Measurements from ENCODE around the gene ATF2. TPM values are rescaled to one million over a fixed set of nuclear protein-coding genes. Genes with fewer than 3 reads are reported as not detected.

Gene ATF2
- total and polyA plus RNA-seq, 7 donors, result 13.2 to 59.6 (median 46.0) TPM

GRCh38 chr2:175183674-175184073, 15.7 kb upstream of the ATF2 start:
- WGBS, 2 donors, result 93 to 95% methylated on average over 2 of the region's 2 CpGs
- no peaks in the 10 kb centered on the region for H3K9me3 ChIP-seq
- H3K36me3 ChIP-seq, result peaks cover 4 to 15% (median 7%) of the 10 kb centered on the region in 4 donors
- DNase-seq, result no peak
- no peak overlapping the region for H3K4me3 ChIP-seq
- intact Hi-C loops (cut with DNase I), result loop anchor here (5.0 to 10.0 kb wide), 2 partner anchors 909 to 1371 kb away; partner anchors contain the start of gene HOXD13
- H3K4me1 ChIP-seq, result peaks cover 0 to 24% (median 10%) of the 10 kb centered on the region in 4 donors
- H3K27me3 ChIP-seq, result no peaks in the 10 kb centered on the region
- H3K27ac ChIP-seq, result no peak overlapping the region
- no peak for TF ChIP-seq POLR2A (IDR thresholded peaks at IDR 0.05)

- no peaks in the 10 kb centered on the region for H3K27me3 ChIP-seq
- peak overlapping the region; percentile 85 to 87 (median 86) for H3K4me3 ChIP-seq
- H3K36me3 ChIP-seq, result peaks cover 11 to 33% (median 18%) of the 10 kb centered on the region in 4 donors
- intact Hi-C loops (cut with DNase I), result loop anchor here (1.0 to 10.0 kb wide), 3 partner anchors 14 to 1373 kb away; partner anchors contain the start of genes ATF2 and HOXD13
- H3K9me3 ChIP-seq, result no peaks in the 10 kb centered on the region
- WGBS, 2 donors, result 51 to 68% methylated on average over 5 of the region's 5 CpGs
- no peak for TF ChIP-seq POLR2AphosphoS5 (IDR thresholded peaks at IDR 0.05)
- no peak for TF ChIP-seq EP300 (IDR thresholded peaks at IDR 0.05)
- TF ChIP-seq POLR2A (IDR thresholded peaks at IDR 0.05), result no peak
- TF ChIP-seq CTCF (IDR thresholded peaks at IDR 0.05), result no peak
- no peak for DNase-seq
- peaks cover 0 to 31% (median 11%) of the 10 kb centered on the region in 4 donors for H3K4me1 ChIP-seq
- H3K27ac ChIP-seq, result peak overlapping the region; percentile 86 to 98 (median 92)
These were observed 13.9 kb upstream of the ATF2 start for GRCh38 chr2:175181877-175182308.

- peak within 1 kb of the TSS; percentile 85 to 87 (median 86) for H3K4me3 ChIP-seq
- TF ChIP-seq POLR2A (IDR thresholded peaks at IDR 0.05), result peak; percentile 90 to 95
- no peak for TF ChIP-seq EP300 (IDR thresholded peaks at IDR 0.05)
- peak in 2 of 4 experiments; percentile 12 to 40 for TF ChIP-seq CTCF (IDR thresholded peaks at IDR 0.05)
- TF ChIP-seq POLR2AphosphoS5 (IDR thresholded peaks at IDR 0.05), result peak; percentile 95 to 99 (median 98)
- WGBS, 2 donors, result 1% methylated on average over 53 of the region's 53 CpGs
- DNase-seq, result peak; percentile 98
- intact Hi-C loops (cut with DNase I), result loop anchor here (1.0 to 10.0 kb wide), 3 partner anchors 13 to 1374 kb away; partner anchors contain the start of genes ATF2 and HOXD13
- H3K27ac ChIP-seq, result peak within 1 kb of the TSS; percentile 86 to 98 (median 92)
- H3K36me3 ChIP-seq, result peaks cover 11 to 39% (median 20%) of the 10 kb centered on the region in 4 donors
- H3K9me3 ChIP-seq, result no peaks in the 10 kb centered on the region
- no peaks in the 10 kb centered on the region for H3K27me3 ChIP-seq
- peaks cover 0 to 31% (median 11%) of the 10 kb centered on the region in 4 donors for H3K4me1 ChIP-seq
These were observed 13.3 kb upstream of the ATF2 start, which contains the start of gene ATP5MC3 for GRCh38 chr2:175181104-175181876. ATP5MC3 (minus strand) TSS chr2:175181710; CDS start chr2:175181393, 317 bp downstream.

- TF ChIP-seq POLR2AphosphoS5 (IDR thresholded peaks at IDR 0.05), result peak in 2 of 4 donors; percentile 23 to 26
- no peak for TF ChIP-seq POLR2A (IDR thresholded peaks at IDR 0.05)
- TF ChIP-seq CTCF (IDR thresholded peaks at IDR 0.05), result no peak
- 2 to 5% methylated on average over 10 of the region's 10 CpGs for WGBS, 2 donors
- Histone ChIP-seq H3K27ac (peak overlapping the region; percentile 86 to 98 (median 92)), H3K4me3 (peak overlapping the region; percentile 85 to 87 (median 86)), H3K36me3 (peaks cover 11 to 44% (median 20%) of the 10 kb centered on the region in 4 donors), H3K27me3 (no peaks in the 10 kb centered on the region), H3K9me3 (no peaks in the 10 kb centered on the region), H3K4me1 (peaks cover 0 to 31% (median 13%) of the 10 kb centered on the region in 4 donors)
- intact Hi-C loops (cut with DNase I), result loop anchor here (1.0 to 10.0 kb wide), 3 partner anchors 12 to 1374 kb away; partner anchors contain the start of genes ATF2 and HOXD13
- DNase-seq, result peak; percentile 67
These were observed 12.7 kb upstream of the ATF2 start for GRCh38 chr2:175180701-175181103.

GRCh38 chr2:175176624-175177023, 8.6 kb upstream of the ATF2 start:
- intact Hi-C loops (cut with DNase I), result no loop called here
- DNase-seq, result no peak
- 65 to 72% methylated on average over 5 of the region's 5 CpGs for WGBS, 2 donors
- H3K9me3 ChIP-seq, result no peaks in the 10 kb centered on the region
- H3K4me3 ChIP-seq, result no peak overlapping the region
- TF ChIP-seq POLR2A (IDR thresholded peaks at IDR 0.05) (no peak), POLR2AphosphoS5 (IDR thresholded peaks at IDR 0.05) (no peak), CTCF (IDR thresholded peaks at IDR 0.05) (no peak), EP300 (IDR thresholded peaks at IDR 0.05) (no peak)
- no peak overlapping the region for H3K27ac ChIP-seq
- H3K27me3 ChIP-seq, result no peaks in the 10 kb centered on the region
- H3K4me1 ChIP-seq, result peaks cover 0 to 28% (median 13%) of the 10 kb centered on the region in 4 donors
- H3K36me3 ChIP-seq, result peaks cover 11 to 44% (median 20%) of the 10 kb centered on the region in 4 donors

All from sigmoid colon (tissue), 7 donors.